ENCODE results near the gene DNAJC22. TPM values are rescaled to one million over a fixed set of nuclear protein-coding genes. Genes with fewer than 3 reads are reported as not detected.

Gene DNAJC22
- total RNA-seq, 4 donors from 2014 or later: 0.17 to 0.34 (median 0.26) TPM; not detected in 1

DNA sequence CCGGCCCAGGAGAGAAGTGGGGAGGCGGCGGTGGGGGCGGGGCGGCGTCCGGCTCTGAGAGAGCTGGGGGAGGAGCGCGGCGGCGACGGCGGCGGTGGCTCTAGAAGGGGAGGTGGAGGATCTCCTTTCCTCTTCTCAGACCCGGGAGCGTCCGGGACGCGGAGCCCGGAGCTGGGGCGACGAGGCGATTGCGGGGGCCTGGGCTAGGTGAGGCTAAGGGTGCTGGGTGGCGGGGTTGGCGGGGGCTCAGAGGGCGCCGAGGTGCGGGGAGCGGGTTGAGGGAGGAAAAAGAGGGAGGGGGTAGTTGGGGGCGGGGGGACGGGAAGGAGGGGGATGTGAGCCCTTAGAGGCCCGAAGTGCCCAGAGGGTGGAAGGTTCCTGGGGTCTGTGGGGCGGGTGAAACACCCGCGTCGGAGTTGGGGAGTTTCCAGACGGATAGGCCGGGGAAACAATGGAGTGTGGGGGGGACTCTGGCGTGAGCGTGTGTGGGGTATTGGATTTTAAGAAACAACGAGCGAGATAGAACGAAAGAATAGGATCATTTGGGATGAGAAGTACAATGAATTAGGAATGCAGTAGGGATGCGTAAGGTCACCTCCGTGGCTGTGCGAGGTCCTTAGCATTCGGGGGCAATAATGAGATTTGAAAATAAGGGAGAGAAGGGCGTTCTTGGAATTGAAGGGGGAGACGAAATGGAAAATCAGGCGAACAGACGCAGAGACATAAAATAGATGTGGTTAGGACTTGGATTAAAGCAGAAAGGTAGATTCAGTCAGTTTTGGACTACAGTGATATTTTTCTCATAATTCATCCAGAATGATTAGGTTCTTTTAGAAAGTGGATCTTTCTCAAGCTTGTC lies 20.9 kb downstream of the DNAJC22 start, which contains the start of gene SPATS2:
Gene SPATS2, plus strand, starts transcription at position 82 of the 859 bp plus-strand sequence. CDS start 93,551 bp downstream, outside the sequence.
- Histone ChIP-seq H3K27me3 (no peaks in the 10 kb centered on the region), H3K9me3 (no peaks in the 10 kb centered on the region), H3K4me1 (peaks cover 27 to 34% (median 29%) of the 10 kb centered on the region in 4 donors), H3K27ac (replicated peaks in 1 of 4) (peak within 1 kb of the TSS; percentile 92 to 97 (median 96)), H3K4me3 (peak within 1 kb of the TSS; percentile 72 to 88 (median 82)), H3K36me3 (no peaks in the 10 kb centered on the region)
- TF ChIP-seq POLR2A (IDR thresholded peaks at IDR 0.05; ENCODE audit: low read depth) (peak; percentile 22), CTCF (IDR thresholded peaks at IDR 0.05) (no peak)
- peak; percentile 98 for DNase-seq (ENCODE audit: extremely low spot score)
- intact Hi-C loops (cut with DNase I): loop anchor here (10.0 kb wide), 1 partner anchor 257 kb away; the partner anchor contains the start of gene PRPF40B
- under 1% methylated on average over 28 of the region's 52 CpGs for WGBS

DNA sequence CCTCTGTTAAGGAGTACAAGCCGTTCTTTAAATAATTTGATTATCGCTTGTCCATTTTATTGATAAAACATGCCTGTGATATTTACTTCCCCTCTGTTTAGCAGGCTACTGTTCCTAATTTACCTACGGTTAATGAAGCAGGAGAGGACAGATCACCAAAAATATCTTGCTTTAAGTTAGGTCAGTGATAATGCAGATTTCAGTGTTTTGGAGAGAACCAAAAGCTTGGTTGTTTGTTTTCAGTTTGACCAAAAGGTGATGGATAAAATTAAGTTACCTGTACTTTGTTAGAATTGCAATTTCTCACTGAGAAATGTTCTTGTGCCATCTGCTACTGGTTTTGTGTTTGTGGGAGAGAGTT lies 21.5 kb downstream of the DNAJC22 start:
- H3K9me3 ChIP-seq: no peaks in the 10 kb centered on the region
- no peak for DNase-seq (ENCODE audit: extremely low spot score)
- H3K27me3 ChIP-seq: no peaks in the 10 kb centered on the region
- TF ChIP-seq POLR2A (IDR thresholded peaks at IDR 0.05; ENCODE audit: low read depth): no peak
- TF ChIP-seq POLR2AphosphoS5 (IDR thresholded peaks at IDR 0.05): no peak
- no peak for TF ChIP-seq CTCF (IDR thresholded peaks at IDR 0.05)
- no peak for TF ChIP-seq EP300 (IDR thresholded peaks at IDR 0.05)
- intact Hi-C loops (cut with DNase I): loop anchor here (10.0 kb wide), 1 partner anchor 257 kb away; the partner anchor contains the start of gene PRPF40B
- H3K27ac ChIP-seq (replicated peaks in 1 of 4): peak overlapping the region; percentile 92 to 97 (median 96)
- H3K4me1 ChIP-seq: peaks cover 27 to 34% (median 29%) of the 10 kb centered on the region in 4 donors
- peak overlapping the region; percentile 72 to 88 (median 82) for H3K4me3 ChIP-seq
- WGBS: 16% methylated on average over 3 of the region's 3 CpGs
- H3K36me3 ChIP-seq: peaks cover 0 to 2% (median 0%) of the 10 kb centered on the region in 4 donors

GRCh38 chr12:49369411-49370145 lies 22.9 kb downstream of the DNAJC22 start:
- intact Hi-C loops (cut with DNase I): loop anchor here (10.0 kb wide), 1 partner anchor 255 kb away; the partner anchor contains the start of gene PRPF40B
- 42% methylated on average over 6 of the region's 6 CpGs for WGBS
- Histone ChIP-seq H3K27ac (replicated peaks in 1 of 4) (peak overlapping the region in 3 of 4 donors; percentile 10 to 23 (median 15)), H3K9me3 (no peaks in the 10 kb centered on the region), H3K4me1 (peaks cover 27 to 34% (median 29%) of the 10 kb centered on the region in 4 donors), H3K36me3 (peaks cover 0 to 9% (median 1%) of the 10 kb centered on the region in 4 donors), H3K4me3 (no peak overlapping the region), H3K27me3 (no peaks in the 10 kb centered on the region)
- no peak for DNase-seq (ENCODE audit: extremely low spot score)
- TF ChIP-seq CTCF (IDR thresholded peaks at IDR 0.05) (peak; percentile 14 to 43 (median 25)), POLR2A (IDR thresholded peaks at IDR 0.05; ENCODE audit: low read depth) (no peak)

- TF ChIP-seq CTCF (IDR thresholded peaks at IDR 0.05) (no peak), EP300 (IDR thresholded peaks at IDR 0.05) (no peak), POLR2AphosphoS5 (IDR thresholded peaks at IDR 0.05) (no peak), POLR2A (IDR thresholded peaks at IDR 0.05; ENCODE audit: low read depth) (no peak)
- H3K27ac ChIP-seq (replicated peaks in 1 of 4): no peak overlapping the region
- DNase-seq (ENCODE audit: extremely low spot score): no peak
- intact Hi-C loops (cut with DNase I): no loop called here
- 95% methylated on average over 6 of the region's 6 CpGs for WGBS
- H3K4me1 ChIP-seq: peaks cover 27 to 33% (median 28%) of the 10 kb centered on the region in 4 donors
- H3K36me3 ChIP-seq: peaks cover 0 to 9% (median 1%) of the 10 kb centered on the region in 4 donors
- no peak overlapping the region for H3K4me3 ChIP-seq
- H3K27me3 ChIP-seq: no peaks in the 10 kb centered on the region
- no peaks in the 10 kb centered on the region for H3K9me3 ChIP-seq
Observed at GRCh38 chr12:49370539-49370938, 23.9 kb downstream of the DNAJC22 start.
